Renal cortical epithelial cell (primary cell): ENCODE measurements around the gene AK5. TPM values are rescaled to one million over a fixed set of nuclear protein-coding genes. Genes with fewer than 3 reads are reported as not detected.
"Not testable (repeated sequence)": the region's sequence is repeated elsewhere in the genome, so short reads cannot be mapped to it uniquely, and the experiment has no call there.

Experiments used
- DNase-seq: peaks from one replicate; pipeline ENCODE4 v3.0.0-alpha.2; 2011; ENCODE audit warnings: low read depth
- total RNA-seq: library from RNA; depleted of rRNA; stranded (reverse); fragments of >200 nt; gene quantifications from 2 replicates; pipeline ENCODE4 v1.2.3, GENCODE V29; 2014

Gene AK5
- total RNA-seq, 1 donor from 2014 or later, result 15.6 TPM

GRCh38 chr1:77506771-77507170, 225.0 kb downstream of the AK5 start:
- DNase-seq, result peak; percentile 86

DNA sequence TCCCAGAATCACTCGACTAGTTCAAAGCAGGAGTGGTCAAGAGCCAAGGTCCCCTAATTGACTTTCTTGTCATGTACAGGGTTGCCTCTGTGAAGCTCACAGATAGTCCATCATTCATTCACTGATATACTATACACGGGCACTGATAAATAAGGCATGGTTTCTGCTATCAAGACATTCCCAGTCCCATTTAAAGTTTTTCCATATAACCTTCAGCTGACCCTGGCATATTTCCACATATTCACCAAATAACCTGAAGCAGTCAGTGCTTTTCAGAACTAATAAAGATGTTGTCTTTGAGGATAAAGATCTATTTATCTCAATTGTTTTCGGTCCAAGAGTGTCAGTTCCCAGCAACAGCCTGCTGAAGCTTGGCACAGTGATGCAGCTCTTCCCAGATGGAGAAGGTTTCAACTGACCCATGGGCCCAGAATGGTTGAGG, 227.3 kb downstream of the AK5 start:
- no peak for DNase-seq

- DNase-seq, result no peak
Measured at GRCh38 chr1:77509898-77510297, 228.1 kb downstream of the AK5 start.

- peak; percentile 56 for DNase-seq
Measured at GRCh38 chr1:77511440-77511840, 229.6 kb downstream of the AK5 start.

- DNase-seq, result not testable (repeated sequence)
Measured at GRCh38 chr1:77512650-77513049, 230.8 kb downstream of the AK5 start.

DNA sequence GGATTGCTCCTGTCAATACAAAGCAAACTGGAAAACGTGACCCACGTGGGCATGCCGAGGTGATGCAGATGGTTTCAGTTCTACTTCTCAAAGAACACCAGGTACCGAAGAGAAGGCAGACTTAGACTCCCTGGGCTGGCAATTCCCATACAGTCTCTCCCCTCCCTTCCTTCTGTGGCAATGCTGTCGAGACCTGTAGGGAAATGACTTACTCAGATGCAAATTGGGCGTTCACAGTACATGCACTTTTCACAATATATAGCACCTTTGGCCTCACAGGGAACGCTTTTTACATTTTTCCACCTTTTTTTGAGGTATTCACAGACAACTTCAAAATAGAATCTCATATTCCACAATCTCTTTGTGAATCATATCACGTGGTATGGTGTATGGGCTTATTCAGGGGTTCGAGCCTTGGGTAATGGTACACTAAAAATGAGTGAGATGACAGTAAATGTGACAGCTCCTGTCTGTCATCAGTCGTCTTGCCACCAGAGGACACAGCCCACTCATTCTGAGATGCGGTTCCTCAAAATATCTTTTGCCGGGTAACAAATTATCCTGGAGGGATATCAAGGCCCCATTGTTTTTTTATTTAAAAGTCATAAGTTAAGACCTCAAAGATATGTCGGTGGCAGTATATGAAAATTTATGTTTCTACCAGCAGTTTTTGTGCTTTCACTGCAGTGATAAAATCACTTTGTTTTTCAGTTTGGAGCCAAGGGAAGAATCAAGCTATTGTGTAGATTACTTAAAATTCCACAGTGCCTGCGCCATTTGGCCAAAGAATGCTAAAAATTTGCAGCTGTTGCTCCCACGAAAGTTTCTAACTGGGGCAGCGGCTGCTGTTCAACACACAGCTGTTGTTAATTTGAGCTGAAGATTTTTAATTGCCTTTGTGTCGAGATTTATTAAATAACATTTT, 232.3 kb downstream of the AK5 start:
- DNase-seq, result peak; percentile 58

DNA sequence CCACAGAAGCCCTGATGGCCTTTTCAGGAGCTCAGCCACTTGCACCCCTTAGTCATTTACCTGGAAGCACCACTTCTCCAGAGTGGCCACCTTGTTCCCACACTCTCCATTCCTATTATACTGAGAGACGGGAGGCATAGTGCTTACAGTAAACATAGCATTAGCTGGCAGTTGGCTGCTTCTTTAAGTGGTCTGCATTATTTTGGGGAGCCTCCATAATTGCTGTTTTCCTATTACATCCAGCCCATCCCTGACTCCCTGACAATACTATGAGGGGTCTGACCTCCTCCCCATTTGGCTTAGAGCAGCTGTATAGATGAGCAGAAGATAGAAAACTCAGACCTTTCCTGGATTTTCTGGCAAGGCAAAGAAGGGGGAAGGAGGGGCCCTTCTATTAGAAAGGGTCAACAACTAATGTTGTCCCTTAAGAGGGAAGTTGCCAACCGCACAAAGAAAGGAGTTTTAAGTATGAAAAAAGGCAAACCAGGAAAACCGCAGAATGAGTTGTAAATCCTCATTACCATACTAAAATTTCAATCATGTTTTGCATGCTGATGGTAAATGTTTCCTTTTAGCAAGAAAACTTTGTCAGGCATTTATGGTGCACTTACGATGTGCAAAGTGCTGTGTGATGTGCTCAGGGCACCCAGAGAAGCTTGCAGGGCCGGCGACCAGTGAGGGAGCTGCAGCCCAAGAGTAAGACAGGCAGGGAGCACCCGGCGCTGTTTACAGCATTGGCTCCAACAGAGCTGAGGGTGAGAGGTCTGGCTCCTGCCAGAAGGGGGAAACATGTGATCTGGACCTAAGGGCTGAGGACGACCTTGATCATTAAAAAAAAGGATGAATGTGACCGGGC, 233.3 kb downstream of the AK5 start:
- no peak for DNase-seq

- DNase-seq, result no peak
Measured at GRCh38 chr1:77516106-77516505, 234.3 kb downstream of the AK5 start.

DNA sequence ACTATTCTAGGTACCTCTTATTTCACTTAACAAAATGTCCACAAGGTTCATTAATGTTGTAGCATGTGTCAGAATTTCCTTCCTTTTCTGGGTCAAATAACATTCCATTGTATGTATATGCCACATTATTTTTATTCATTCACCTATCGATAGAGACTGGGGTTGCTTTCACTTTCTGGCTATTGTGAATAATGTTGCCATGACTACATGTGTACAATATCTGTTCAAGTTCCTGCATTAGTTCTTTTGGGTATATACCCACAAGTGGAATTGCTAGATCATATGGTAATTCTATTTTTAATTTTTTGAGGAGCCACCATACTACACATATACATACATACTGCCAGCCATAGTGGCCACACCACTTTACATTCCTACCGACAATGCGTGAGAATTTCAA, 242.2 kb downstream of the AK5 start:
- DNase-seq, result no peak

DNA sequence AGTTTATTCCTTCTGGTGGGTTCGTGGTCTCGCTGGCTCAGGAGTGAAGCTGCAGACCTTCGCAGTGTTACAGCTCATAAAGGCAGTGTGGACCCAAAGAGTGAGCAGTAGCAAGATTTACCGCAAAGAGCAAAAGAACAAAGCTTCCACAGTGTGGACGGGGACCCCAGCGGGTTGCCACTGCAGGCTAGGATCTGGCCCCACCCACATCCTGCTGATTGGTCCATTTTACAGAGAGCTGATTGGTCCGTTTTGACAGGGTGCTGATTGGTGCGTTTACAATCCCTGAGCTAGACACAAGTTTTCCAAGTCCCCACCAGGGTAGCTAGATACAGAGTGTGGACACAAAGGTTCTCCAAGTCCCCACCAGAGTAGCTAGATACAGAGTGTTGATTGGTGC, 249.3 kb downstream of the AK5 start:
- not testable (repeated sequence) for DNase-seq

- not testable (repeated sequence) for DNase-seq
Measured at GRCh38 chr1:77531596-77532280, 249.9 kb downstream of the AK5 start.

DNA sequence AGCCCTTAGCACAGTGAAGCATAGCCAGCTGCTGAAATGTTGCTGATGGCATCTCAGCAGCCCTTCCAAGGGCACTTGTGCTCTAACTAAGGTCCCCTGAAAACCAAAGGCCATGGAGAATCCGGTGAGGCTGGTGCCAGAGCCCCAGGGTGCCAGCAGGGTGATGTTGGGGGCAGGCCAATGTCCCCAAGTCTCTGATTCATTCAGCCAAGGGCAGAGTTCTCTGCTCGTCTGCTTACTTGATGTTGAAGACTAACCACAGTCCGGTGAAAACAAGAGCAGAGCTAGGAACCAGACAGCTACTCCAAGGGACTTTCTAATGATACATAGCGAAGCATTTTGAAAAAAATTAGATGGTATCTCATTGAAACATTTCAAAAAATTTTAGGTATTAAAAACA, 250.8 kb downstream of the AK5 start:
- no peak for DNase-seq

DNA sequence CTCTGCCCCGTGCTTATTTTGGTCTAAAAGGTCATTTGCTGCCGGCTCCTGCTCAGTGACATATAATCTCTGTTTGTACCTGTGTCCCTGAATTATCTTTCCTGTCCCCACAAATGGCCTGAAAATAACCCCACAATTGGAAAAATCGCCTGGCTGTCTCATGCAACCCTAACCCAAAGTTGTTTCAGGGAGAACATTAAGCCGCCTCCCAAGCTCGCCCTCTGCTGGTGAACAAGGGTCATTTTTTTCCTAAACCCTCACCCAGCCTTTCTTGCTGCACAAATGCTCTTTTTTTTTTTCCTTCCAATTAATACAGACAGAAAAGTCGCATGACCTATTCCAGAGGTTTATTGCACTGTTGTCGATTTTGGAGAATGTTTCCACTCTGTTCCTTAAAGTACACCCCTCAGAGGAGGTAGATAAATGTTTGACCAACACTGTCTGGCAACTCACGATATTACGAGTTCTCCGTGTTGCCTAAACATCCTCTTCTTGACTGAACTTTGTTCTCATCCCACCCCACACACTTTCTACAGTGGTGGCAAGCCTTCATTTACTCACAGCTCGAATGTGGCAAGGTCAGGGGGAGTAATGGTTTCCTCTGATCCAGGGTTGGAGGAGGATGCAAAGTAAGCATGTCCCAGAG, 252.0 kb downstream of the AK5 start:
- peak; percentile 75 for DNase-seq

- peak; percentile 31 for DNase-seq
Measured at GRCh38 chr1:77534456-77534855, 252.6 kb downstream of the AK5 start.

- DNase-seq, result peak; percentile 98
Measured at GRCh38 chr1:77536813-77537212, 255.0 kb downstream of the AK5 start.

DNA sequence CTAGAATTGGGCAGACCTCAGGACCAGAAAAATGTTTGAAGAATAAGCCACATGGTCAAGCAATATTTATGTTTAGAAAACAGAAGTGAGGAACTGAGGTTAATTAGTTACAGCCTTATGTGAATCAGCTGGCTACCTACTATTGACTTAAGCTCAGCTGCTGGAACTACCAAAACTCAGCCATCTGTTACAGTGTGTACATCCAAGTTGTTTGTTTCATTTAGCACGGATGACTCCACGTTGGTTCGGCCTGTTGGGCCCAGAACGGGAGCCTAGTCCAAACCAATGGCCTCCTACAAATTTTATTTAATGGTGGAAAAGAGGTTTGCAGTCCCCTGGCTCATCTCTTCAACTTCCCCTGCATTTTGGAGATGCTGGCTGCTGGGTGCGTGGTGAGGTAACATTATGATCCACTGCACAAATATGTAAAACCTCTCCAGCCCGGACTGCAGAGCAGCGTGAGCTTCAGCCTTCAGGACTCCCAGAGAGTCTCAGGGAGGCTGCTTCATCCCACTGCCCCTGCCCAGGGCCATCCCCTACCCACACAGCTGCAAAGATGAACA, 257.2 kb downstream of the AK5 start:
- peak; percentile 99 for DNase-seq

DNA sequence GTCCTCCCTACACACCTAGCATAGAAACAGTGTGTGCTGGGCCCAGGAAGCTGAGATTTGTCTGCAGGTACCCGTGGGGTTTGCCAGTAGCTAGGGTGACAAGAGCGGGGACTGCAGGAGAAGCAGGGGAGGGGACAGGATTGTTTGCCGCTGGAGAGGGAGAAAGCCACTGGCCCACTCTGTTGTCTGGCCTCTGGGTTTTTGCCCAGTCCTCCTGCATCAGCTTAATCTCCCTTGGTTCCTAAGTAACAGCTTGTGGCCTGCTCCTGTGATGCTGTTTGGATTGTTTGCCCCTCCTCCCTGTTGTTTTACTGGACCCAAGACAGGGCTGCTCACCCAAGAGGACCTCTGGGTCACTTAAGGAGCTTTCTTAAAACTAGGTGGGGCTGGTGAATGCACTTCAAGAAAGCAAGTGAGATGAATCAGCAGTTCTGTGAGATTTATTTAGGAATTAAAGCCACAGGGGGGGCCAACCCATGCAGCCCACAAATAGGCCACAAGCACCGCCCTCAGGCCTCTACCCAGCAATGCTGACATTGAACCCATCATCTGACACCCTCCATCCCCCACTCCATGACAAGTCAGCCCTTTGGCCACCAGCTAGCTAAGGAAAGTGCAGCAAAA, 257.8 kb downstream of the AK5 start:
- peak; percentile 98 for DNase-seq

- peak; percentile 78 for DNase-seq
Measured at GRCh38 chr1:77540501-77541161, 258.8 kb downstream of the AK5 start.

DNA sequence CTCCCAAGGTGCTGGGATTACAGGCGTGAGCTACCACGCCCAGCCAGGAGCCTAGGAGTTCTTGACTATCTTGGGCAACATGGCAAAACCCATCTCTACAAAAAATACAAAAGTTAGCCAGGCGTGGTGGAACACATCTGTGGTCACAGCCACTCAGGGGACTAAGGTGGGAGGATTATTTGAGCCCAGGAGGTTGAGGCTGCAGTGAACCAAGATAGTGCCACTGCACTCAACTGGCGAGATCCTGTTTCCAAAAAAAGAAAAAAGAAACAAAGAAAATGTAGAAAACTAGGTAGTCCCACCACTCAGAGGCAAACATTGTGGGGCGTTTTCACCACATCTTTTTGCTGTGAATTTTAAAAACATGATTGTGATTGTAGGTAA, 259.3 kb downstream of the AK5 start:
- peak; percentile 47 for DNase-seq

GRCh38 chr1:77542813-77543420, 261.1 kb downstream of the AK5 start:
- DNase-seq, result peak; percentile 69
